Transverse colon (tissue), 4 donors: ENCODE data around the gene C19orf38. TPM values are rescaled to one million over a fixed set of nuclear protein-coding genes. Genes with fewer than 3 reads are reported as not detected.

Source experiments
- DNase-seq: peaks from one replicate; pipeline ENCODE4 v3.0.0-alpha.2; 2019
- H3K27ac ChIP-seq, 4 donors: fragments of 200-600 bp; sonication (generic); 2 replicates each; pipeline ENCODE4 v1.5.1; 2016 to 2018; ENCODE audit warnings: inconsistent platforms in 4 of 4
- H3K27me3 ChIP-seq: fragments of 200-600 bp; sonication (generic); 2 replicates; pipeline ENCODE4 v1.5.1; 2017; ENCODE audit warnings: inconsistent platforms
- H3K36me3 ChIP-seq, 4 donors: fragments of 200-600 bp; sonication (generic); 2 replicates each; pipeline ENCODE4 v1.5.1; 2017 to 2019; ENCODE audit warnings: inconsistent platforms in 4 of 4
- H3K4me1 ChIP-seq, 4 donors: fragments of 200-600 bp; sonication (generic); 2 replicates each; pipeline ENCODE4 v1.5.1; 2017 to 2020; ENCODE audit warnings: inconsistent platforms in 4 of 4
- H3K4me3 ChIP-seq, 4 donors: fragments of 200-600 bp; sonication (generic); 1 replicate in 1 of 4; 2 replicates in 3 of 4; pipeline versions ENCODE4 v1.5.1 to v1.6.1; 2017 to 2019; ENCODE audit warnings: inconsistent platforms in 4 of 4
- H3K9me3 ChIP-seq, 2 donors: fragments of 200-600 bp; sonication (generic); 2 replicates each; pipeline ENCODE4 v1.5.1; 2017 to 2019; ENCODE audit warnings: inconsistent platforms in 2 of 2
- CTCF ChIP-seq, 5 experiments: fragments of 200-600 bp in 3 of 5; fragments of 450-650 bp in 2 of 5; sonication (generic) in 3 of 5; IDR thresholded peaks; 1 replicate in 2 of 5; 2 replicates in 3 of 5; pipeline ENCODE4 v1.5.1; 2016 to 2017; ENCODE audit warnings: antibody characterized with exemption in 5 of 5, inconsistent platforms in 3 of 5, mild to moderate bottlenecking in 2 of 5, moderate library complexity in 1 of 5
- EP300 ChIP-seq: sonication (generic); formaldehyde crosslinking; IDR thresholded peaks from one replicate; pipeline ENCODE4 v1.6.1; 2017; ENCODE audit warnings: antibody characterized with exemption, low read depth
- POLR2A ChIP-seq: fragments of 450-650 bp; IDR thresholded peaks from one replicate; pipeline ENCODE4 v1.6.1; 2016; ENCODE audit warnings: antibody characterized with exemption, mild to moderate bottlenecking, moderate library complexity
- POLR2AphosphoS5 ChIP-seq, 3 donors: sonication (generic); formaldehyde crosslinking; IDR thresholded peaks; one replicate each; pipeline ENCODE4 v1.6.1; 2016; ENCODE audit warnings: antibody characterized with exemption in 3 of 3
- WGBS, 2 donors: methylation state at CpG; one replicate each; pipeline ENCODE4 v1.1.5; 2018; ENCODE audit warnings: low coverage in 1 of 2; 5-methylcytosine and 5-hydroxymethylcytosine counted together
- in situ Hi-C, 4 donors: fragments of 200-750 bp; cut with MboI; loops; one replicate each; pipeline versions ENCODE4 v1.15.0 to v1.15.1; 2017; ENCODE audit warnings: low sequenced_read_pairs in 3 of 4, low pct_ligation_motif_present in 1 of 4, low pct_unique_long_range_greater_than_20kb in 1 of 4
- intact Hi-C: fragments of 100-400 bp; cut with DNase I; formaldehyde crosslinking; loops from one replicate; pipeline ENCODE4 v1.15.1; 2023; ENCODE audit warnings: low total_unique reads
- total RNA-seq, 4 donors: library from RNA; depleted of rRNA; stranded (reverse); fragments of >200 nt; gene quantifications; one replicate each; pipeline ENCODE4 v1.1.0, GENCODE V29; 2016

C19orf38 gene
- total RNA-seq, 4 donors from 2014 or later = 0.79 to 1.8 (median 0.96) TPM; not detected in 1

DNA sequence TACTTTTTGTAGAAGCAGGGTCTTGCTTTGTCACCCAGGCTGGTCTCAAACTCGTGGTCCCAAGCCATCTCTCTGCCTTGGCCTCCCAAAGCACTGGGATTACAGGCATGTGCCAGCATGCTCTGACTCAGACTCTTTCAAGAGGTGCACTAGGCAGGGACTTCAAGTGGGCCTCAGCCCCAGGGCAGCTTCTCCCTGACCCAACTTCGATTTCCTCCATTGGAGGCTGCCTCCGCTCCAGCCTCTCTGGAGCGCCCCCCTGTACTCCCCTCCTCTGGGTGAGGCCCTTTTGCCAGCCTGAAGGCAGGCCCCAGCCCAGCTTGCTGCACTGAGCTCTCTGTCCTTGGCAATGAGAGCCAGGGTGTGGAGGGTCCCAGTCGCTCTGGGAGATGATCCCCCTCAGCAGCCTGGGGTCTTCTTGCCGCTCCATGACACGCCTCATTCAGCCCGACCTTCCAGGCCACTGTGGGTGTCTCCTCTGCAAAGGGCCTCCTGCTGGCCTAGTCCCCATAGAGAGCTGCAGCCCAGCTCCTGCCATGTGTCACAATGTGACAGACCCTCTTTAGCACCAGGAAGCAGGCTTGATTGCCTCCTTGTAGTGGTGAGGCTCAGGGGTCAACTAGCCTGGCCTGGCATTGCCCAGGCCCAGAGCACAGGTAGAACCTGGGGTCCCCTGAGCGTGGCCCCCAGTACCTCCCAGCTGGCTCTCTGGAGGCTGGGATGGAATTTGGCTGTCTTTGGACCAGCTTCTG, 39.6 kb downstream of the C19orf38 start:
- DNase-seq = no peak
- TF ChIP-seq CTCF (IDR thresholded peaks at IDR 0.05) (no peak), POLR2A (no peak), POLR2AphosphoS5 (IDR thresholded peaks at IDR 0.05) (no peak), EP300 (no peak)
- 76% methylated on average over 9 of the region's 9 CpGs; no CpG with 5 or more reads in 1 of the 2 donors for WGBS, 2 donors
- no peaks in the 10 kb centered on the region for H3K27me3 ChIP-seq
- intact Hi-C loops (no loop called here), in situ Hi-C loops (no loop called here)
- no peaks in the 10 kb centered on the region for H3K9me3 ChIP-seq
- H3K27ac ChIP-seq = peak overlapping the region in 3 of 4 donors; percentile 13 to 29 (median 17)
- peaks cover 28 to 60% (median 46%) of the 10 kb centered on the region in 4 donors for H3K4me1 ChIP-seq
- no peak overlapping the region for H3K4me3 ChIP-seq
- no peaks in the 10 kb centered on the region for H3K36me3 ChIP-seq

DNA sequence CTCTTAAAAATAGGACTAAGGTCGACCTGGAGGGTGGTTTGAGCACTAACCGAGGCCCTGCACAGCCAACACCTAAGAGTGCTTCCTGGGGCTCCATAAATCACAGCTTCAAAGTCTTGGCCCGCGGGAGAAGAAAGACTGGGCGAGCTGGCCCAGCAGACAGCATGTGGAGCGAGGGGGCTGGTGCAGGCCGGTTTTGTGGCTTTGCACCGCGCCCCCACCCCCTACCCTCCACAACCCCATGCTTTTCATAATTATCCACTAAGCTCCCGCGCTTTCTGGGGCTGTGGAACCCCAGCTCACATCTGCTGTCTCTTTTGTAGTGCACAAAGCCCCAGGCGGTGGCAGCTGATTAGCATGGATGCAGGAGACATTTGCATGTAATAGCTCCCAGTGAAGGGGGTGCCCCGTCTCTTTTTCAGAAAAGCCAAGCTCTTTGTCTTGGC, 40.2 kb downstream of the C19orf38 start:
- TF ChIP-seq POLR2A (no peak), POLR2AphosphoS5 (IDR thresholded peaks at IDR 0.05) (no peak), EP300 (no peak), CTCF (IDR thresholded peaks at IDR 0.05) (no peak)
- peak overlapping the region in 3 of 4 donors; percentile 13 to 29 (median 17) for H3K27ac ChIP-seq
- no peaks in the 10 kb centered on the region for H3K36me3 ChIP-seq
- H3K27me3 ChIP-seq = no peaks in the 10 kb centered on the region
- in situ Hi-C loops (no loop called here), intact Hi-C loops (no loop called here)
- no peak for DNase-seq
- H3K9me3 ChIP-seq = no peaks in the 10 kb centered on the region
- no peak overlapping the region for H3K4me3 ChIP-seq
- H3K4me1 ChIP-seq = peaks cover 28 to 65% (median 48%) of the 10 kb centered on the region in 4 donors
- 36% methylated on average over 13 of the region's 13 CpGs; no CpG with 5 or more reads in 1 of the 2 donors for WGBS, 2 donors

DNA sequence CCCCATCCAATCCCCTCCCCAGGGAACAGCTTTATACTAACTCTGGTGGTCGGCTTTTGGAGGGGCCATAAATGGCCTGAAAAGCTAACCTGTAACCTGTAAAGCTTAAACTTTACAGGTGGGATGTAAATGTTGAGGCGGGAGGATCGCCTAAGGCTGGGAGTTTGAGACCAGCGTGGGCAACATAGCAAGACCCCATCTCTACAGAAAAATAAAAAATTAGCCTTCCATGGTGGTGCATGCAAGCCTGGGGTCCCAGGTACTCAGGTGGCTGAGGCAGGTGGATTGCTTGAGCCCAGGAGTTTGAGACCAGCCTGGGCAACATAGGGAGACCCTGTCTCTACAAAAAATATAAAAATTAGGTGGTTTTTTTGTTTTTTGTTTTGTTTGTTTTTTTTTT, 41.7 kb downstream of the C19orf38 start:
- WGBS, 2 donors = 81 to 94% methylated on average over 3 to 4 of the region's 4 CpGs
- Histone ChIP-seq H3K36me3 (no peaks in the 10 kb centered on the region), H3K27ac (no peak overlapping the region), H3K27me3 (no peaks in the 10 kb centered on the region), H3K4me3 (no peak overlapping the region), H3K9me3 (no peaks in the 10 kb centered on the region), H3K4me1 (peaks cover 28 to 56% (median 45%) of the 10 kb centered on the region in 4 donors)
- intact Hi-C loops = no loop called here
- no peak for DNase-seq
- TF ChIP-seq CTCF (IDR thresholded peaks at IDR 0.05) = no peak
- in situ Hi-C loops = no loop called here

DNA sequence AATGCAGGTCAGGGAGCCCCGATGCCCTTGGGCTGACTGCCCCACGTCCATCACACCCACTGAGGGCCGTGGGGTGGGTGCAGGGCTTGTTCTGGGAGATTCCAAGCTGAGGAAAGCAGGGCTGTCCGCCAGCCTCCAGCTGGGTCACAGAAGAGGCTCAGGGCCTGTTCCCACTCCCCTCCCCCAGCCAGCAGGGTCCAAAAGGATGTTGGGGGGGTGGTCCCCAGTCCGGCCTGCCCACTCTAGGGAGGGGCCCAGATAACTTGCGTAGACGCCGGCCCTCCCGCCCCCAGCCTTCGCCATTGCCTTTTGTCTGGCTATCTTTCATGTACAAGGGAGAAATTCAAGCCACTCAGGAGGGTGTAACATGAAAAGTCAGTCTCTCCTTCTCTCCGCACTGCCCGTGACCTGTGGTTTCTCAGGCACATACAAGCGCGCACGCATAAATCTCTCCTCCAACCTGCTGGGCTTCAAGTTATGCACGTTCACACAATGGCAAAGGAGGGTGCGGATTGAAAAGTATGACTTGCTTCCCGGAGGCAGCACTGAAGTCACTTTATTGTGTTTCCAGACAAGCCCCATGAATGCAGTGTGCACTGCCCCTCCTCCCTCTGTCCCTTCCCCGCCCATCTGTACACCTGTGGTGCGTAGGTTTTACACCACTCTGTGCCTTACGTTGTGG, 43.3 kb downstream of the C19orf38 start:
- Histone ChIP-seq H3K9me3 (no peaks in the 10 kb centered on the region), H3K4me3 (no peak overlapping the region)
- intact Hi-C loops = no loop called here

More for the DNA sequence above, 43.3 kb downstream of the C19orf38 start:
- Histone ChIP-seq H3K4me1 (peaks cover 33 to 53% (median 46%) of the 10 kb centered on the region in 4 donors), H3K27ac (peak overlapping the region; percentile 80 to 88 (median 83)), H3K36me3 (no peaks in the 10 kb centered on the region), H3K27me3 (no peaks in the 10 kb centered on the region)
- 20 to 42% methylated on average over 1 to 21 of the region's 21 CpGs for whole genome bisulfite sequencing, 2 donors
- DNase-seq = peak; percentile 84
- in situ Hi-C loops = no loop called here
- peak; percentile 40 to 87 (median 82) for TF ChIP-seq POLR2AphosphoS5 (IDR thresholded peaks at IDR 0.05)
- no peak for TF ChIP-seq EP300
- peak; percentile 79 for TF ChIP-seq POLR2A
